ENCODE data around the gene RSPH10B2.
A peak's percentile ranks its signal among the peaks of the same experiment; 100 is the strongest.
"Not testable (repeated sequence)": the region's sequence is repeated elsewhere in the genome, so short reads cannot be mapped to it uniquely, and the experiment has no call there.

RSPH10B2 gene

DNA sequence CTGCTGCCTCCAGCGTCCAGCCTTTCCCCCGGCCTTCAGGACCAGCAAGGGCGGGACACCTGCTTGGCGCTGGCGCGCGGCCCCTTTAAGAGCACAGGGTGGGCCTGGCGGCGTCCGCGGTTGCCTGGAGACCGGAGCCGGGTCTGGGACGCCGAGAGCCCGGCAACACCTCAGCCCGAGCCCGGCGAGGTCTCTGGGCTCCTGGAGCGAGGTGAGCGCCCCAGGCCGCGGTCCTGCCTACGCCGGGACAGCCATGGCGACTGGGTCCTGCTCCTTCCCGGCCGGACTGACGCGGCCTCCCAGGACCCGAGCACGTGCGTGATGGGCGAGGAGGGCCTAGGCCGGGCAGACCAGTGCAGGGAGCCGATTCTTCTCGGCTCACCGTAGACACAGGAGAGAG, at the start of gene RSPH10B2:
Gene RSPH10B2 (plus strand): TSS at position 140 of the 400 bp plus-strand sequence. CDS start 3,575 bp downstream, outside the sequence.
- DNase-seq = not testable (repeated sequence)

DNA sequence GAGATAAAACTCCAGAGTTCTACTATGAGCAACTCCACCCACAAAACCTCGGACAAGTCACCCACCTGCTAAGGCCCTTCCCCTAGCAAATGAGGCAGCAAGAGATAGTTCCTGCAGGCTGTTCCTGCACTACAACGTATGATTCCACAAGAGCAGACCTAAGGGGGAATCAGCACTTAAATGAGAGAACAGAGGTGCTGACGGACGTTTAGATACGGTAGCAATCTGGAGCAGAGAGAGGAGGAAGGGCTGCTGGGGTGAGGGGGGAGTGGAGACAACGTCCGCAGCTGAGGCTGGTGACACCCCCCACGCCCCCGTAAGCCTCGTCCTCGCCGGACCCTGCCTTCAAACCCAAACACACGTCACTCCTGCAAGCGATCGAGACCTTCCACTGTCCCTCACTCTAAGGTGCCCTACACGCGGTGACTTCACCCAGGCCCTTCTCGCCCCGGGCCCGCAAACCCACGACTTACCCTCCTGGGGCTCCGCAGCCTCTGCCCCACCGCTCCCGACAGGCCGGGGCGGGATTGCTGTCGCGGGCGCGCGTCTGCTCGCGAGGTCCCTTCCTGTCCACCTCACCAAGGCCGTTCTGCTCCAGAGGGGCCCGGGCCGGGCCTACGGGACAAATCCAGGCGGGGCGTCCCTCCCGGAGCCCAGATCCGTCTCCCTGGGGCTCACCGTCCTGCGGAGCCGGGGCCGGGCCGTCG, 47.8 kb upstream of the RSPH10B2 start:
- peak in 9 of 56 donors; percentile 4 to 46 (median 18) for DNase-seq

DNA sequence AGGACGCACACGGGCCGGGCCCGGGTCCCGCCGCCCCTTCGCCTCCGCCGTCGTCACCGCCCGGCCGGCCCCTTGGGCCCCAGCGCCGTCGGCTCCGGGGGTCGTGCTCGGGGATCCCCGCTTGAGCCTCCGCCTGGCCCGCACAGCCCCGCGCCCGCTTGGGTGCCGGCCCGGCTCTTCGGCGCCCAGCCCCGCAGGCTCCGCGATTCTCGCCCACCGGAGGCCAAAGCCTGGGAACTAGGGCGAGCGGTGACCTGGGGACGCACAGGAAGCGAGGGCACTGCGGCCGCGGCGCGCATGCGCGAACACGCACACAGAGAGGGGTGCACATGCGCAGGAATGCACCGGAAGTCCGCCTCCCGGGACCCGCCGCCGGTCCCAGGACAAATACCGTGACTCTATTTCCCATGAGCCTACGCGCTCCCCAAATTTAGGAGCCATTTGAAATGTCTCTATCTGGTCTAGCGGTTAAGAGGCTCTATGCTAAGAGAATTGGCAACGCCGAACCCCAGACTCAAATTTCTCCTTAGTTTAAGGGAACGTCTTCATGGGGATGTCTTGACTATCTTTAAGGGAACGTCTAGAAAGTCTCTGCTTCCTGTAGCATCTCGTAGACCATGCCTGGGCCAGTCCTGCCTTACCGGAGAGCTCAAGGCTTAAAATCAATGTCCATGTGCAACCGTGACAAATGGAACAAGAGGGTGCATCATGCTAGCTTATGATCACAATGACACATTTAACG, 47.1 kb upstream of the RSPH10B2 start, which contains the start of gene ZNF12:
Gene ZNF12 (minus strand): TSS at position 282 of the 742 bp plus-strand sequence. CDS start 1,774 bp downstream, outside the sequence.
- peak; percentile 15 to 96 (median 91) for DNase-seq

DNA sequence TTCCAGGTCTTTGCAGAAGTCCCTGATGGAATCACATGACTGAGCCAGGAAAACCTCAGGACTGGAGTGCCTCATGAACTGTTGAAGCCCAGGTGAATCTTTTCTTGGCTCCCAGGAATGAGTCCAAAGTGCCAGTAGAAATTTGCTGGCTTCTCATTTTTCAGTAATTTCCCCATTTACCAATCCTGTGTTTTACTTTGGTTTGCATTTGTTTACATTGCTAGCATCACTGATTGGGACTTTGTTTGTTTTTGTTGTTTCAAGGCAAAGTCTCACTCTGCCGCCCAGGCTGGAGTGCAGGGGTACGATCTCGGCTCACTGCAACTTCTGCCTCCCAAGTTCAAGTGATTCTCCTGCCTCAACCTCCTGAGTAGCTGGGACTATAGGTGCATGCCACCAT, 45.6 kb upstream of the RSPH10B2 start:
- no peak for DNase-seq

DNA sequence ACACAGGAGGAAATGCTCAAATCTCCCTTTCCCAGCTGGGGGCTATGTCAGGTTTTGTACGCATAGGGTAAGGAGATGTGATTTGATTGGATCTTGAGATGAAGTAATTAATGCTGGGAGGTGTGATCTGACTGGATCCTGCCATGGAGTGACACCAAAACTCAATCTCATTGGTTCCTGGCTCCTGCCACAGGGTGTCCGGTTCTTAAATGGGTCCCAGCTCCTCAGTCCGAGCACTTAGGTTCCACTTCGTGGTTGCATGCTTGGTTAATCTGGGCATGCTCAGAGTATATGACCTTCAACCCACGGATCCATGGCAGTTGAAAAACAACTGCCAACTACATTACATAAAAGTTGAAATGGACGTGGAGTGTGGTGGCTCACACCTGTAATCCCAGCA, 44.1 kb upstream of the RSPH10B2 start:
- DNase-seq = no peak

DNA sequence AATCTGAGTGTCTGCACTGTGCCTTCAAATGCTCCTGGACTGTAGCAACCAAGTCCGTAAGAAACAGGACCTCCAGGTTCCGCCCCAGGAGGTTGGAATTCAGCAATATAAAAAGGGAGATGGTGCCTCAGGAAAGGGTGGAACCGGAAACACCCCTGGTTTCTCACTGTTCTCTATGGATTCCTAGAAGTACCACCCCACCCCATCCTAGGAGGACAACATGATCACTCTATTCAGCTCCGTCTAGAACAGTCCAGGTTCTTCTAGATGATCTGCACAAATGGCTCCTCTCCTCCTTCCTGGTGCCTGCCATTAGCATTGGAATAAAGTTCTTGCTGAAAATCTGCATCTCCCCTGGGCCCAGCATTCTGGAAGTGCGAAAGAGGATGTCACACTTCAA, 39.5 kb upstream of the RSPH10B2 start:
- DNase-seq = no peak

DNA sequence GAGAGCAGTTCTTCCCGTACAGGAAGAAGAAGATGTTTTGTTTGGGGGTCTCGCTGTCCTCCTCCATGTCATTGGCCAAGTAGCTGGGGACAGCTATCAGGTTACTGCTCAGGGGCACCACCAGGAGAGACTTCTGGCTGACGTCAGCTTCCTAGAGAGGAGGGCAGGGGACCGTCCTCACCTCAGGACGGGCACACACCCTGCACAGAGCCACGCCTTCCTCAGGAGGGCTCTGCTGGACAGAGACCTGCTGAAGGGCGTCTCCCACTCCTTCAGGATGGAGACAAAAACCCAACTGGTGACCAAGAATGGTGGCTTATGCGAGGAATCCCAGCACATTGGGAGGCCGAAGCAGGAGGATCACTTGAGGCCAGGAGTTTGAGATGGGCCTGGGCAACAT, 38.0 kb upstream of the RSPH10B2 start:
- DNase-seq = not testable (repeated sequence)

DNA sequence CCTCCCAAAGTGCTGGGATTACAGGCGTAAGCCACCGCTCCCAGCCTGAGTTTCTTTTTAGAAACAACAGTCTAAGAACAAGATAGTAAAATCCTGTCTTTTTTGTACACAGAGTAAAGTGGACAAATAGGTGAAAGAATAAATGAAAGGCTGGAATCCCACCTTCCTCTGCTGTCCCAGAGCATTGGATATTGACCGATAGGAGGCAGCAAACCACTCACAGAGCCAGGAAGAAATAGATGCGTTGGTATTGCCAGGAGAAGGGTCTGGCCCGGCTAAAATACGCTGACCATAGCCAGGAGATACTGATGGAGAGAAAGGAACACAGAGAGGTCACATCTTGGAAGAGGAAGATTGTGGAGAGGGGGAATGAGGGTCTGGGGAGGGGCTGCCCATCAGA, 35.8 kb upstream of the RSPH10B2 start:
- DNase-seq = no peak

DNA sequence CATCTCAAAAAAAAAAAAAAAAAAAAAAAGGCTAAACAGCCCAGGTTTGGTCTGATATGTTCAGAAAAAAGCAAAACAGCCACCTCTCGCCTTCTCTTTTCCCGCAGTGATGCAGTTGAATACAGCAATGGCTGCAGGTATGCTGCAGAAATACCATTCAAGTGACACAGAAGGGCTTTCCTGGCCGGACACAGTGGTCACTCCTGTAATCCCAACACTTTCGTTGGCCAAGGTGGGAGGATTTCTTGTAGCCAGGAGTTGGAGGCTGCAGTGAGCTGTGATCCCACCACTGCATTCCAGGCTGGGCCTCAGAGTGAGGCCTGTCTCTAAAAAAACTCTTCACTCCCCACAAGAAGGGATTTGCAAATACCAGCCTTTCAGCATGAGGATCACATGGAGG, 29.6 kb upstream of the RSPH10B2 start:
- not testable (repeated sequence) for DNase-seq

DNA sequence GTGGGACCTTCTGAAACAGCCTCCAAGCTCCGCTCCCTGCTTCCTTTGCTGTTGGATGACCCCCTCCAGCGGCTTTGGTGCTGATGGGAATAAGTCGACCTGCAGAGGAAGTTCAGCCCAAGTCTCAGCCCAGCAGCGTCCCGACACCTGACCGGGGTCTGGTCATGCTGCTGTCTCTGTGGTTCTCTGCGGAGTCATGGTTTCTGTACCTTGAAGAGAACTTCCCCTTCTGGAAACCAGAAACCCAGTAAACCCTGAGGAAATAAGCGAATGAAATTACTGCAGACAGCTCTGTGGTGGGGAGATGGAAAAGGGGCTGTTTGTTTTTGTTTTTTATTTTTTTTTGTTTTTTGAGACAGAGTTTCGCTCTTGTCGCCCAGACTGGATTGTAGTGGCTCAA, 28.9 kb upstream of the RSPH10B2 start:
- DNase-seq = peak in 2 of 56 donors; percentile 2 to 6

DNA sequence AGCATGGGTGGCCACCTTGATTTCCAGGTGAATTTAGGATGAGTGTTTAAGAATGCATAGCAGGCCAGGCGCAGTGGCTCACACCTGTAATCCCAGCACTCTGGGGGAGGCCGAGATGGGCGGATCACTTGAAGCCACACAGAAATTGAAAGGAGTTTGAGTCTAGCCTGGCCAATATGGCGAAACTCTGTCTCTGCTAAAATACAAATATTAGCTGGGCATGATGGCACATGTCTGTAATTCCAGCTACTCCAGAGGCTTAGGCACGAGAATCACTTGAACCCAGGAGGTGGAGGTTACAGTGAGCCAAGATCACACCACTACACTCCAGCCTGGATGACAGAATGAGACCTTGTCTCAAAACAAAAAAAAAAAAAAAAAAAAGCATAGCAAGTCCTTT, 27.6 kb upstream of the RSPH10B2 start:
- not testable (repeated sequence) for DNase-seq

DNA sequence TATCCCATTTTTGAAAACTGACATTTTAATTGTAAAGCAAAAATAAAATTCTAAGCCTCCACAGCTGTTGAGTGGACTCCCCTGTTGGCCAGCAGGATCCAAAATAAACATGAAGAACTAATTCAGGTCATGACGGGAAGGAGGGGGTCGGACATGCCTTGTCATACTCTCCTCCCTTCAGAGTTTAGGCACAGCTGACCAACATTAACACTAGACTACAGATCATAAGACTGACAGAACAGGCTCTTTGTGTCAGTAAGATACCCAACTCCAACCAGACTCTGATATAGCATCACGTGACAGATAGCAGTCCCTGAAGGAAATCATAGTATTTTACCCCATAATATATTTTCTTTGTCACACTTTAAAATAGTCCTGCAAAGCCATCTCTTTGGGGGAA, 26.2 kb upstream of the RSPH10B2 start:
- DNase-seq = no peak

DNA sequence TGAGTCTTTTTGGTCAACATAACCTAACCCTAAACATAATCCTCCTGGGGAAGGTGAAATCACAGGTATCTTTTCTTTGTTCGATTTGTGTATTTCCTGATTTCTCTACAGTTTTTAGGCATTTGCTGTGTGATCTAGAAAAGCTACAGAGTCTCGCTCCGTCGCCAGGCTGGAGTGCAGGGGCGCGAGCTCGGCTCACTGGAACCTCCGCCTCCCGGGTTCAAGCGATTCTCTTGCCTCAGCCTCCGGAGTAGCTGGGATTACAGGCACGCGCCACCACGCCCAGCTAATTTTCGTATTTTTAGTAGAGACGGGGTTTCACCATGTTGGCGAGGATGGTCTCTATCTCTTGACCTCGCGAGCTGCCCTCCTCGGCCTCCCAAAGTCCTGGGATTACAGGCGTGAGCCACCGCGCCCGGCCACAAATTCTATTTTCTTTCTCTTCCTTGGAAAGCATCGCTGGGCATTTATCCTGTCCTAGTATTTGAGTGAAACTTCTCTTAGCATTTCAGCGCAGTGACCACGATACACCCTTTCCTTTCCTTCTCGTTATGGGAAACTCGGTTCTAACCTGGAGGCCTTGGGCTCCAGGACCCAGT, 24.9 kb upstream of the RSPH10B2 start:
- DNase-seq = not testable (repeated sequence)

DNA sequence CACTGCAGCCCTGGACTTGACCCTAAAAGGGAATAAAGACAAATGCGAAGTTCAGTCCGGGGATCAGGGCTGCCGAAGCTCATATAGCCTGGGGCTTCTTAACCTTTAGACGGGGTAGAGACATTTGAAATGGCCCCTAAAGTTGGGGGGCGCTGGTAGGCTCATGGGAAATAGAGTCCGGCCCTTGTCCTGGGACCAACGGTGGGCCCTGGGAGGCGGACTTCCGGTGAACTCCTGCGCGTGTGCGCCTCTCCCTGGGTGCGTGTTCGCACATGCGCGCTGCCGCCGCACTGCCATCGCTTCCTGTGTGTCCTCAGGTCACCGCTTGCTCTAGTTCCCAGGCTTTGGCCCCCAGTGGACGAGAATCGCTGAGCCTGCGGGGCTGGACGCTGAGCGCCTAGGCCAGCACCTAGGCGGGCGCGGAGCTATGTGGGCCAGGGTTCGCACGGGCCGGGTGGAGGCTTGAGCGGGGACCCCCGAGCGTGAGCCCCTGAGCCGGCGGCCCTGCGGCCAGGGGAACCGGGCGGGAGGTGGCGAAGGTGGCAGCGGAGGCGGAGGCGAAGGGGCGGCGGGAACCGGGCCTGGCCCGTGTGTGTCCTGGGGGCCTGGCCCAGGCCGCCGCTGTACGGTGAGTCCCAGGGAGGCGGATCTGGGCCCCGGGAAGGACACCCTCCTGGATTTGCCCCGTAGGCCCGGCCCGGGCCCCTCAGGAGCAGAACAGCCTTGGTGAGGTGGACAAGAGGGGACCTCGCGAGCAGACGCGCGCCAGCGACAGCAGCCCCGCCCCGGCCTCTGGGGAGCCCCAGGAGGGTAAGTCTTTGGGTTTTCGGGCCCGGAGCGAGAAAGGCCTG, 24.2 kb upstream of the RSPH10B2 start:
- DNase-seq = peak; percentile 44 to 97 (median 90)

DNA sequence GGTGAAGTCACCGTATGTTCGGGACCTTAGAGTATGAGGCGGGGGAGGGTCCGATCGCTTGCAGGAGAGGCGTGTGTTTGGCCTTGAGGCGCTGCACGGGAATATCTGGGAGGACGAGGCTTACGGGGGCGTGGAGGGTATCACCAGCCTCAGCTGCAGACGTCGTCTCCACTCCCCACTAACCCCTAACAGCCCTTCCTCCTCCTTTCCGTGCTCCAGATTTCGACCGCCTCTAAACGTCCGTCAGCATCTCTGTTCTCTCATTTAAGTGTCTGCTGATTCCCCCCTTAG, 23.6 kb upstream of the RSPH10B2 start:
- peak in 1 of 56 donors; percentile 30 for DNase-seq

DNA sequence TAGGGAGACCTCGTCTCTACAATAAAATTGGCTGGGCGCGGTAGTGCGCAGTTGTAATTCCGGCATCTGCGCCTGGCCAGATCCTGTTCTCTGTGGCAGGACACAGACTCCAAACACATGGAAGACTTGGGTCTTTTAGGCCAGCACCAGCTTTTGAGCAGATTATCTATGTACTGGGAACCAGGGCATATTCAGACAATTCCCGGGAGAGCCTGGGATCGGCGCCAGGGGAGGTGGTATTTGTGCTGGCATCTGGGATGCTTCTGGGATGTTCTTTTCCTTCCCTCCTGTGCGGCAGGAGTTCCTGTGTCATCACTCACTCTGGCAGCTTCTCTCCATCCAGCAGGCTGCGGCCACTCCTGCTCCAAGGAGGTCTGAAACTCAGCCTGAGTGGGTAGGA, 15.5 kb upstream of the RSPH10B2 start:
- DNase-seq = not testable (repeated sequence)

DNA sequence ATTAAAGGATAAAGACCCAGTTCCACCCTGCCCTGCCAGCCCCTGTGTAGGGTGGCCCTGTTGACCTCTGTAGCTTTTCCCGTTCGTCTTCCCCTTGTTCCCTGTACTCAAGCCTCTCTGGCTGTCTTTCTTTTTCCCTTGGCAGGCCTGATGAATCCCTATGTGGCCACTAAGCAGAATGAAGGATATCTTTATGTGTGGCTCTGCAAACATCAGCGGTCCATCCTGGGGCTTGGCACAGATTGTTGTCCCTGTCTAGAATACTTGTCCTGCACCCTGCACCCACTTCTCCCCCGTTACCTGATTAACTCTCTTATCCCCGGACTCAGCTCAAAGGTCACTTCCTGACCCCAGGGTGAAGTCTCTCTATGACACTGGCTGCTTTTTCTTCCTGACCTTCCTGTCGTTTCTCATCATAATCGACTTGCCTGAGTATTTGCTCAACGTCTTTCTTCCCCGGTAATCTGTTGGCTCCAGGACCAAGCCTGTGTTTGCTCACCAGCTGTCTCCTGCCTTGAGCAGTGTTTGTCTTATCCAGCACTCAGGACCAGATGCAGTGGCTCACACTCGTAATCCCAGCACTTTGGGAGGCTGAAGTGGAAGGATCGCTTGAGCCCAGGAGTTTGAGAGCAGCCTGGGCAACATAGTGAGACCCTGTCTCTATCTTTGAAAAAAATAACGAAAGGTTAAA, 9.3 kb upstream of the RSPH10B2 start:
- not testable (repeated sequence) for DNase-seq

DNA sequence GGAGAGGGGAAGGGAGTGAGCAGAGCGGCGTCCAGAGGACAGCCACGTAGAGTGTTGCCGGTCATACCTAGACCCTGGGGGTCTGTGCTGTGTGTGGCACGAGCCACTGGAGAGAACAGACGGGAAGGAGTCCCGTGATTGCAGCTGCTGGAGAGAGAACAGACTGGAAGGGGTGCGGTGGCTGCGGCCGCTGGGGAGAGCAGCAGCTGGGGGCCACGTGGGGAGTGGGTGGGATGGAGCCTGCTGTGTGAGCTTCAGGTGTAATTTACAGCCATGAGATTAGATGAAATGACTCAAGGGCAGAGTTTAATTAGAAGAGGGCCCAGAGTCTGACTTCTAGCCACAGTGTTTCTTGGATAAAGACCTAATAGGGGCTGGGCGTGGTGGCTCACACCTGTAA, 4.6 kb upstream of the RSPH10B2 start:
- DNase-seq = not testable (repeated sequence)

DNA sequence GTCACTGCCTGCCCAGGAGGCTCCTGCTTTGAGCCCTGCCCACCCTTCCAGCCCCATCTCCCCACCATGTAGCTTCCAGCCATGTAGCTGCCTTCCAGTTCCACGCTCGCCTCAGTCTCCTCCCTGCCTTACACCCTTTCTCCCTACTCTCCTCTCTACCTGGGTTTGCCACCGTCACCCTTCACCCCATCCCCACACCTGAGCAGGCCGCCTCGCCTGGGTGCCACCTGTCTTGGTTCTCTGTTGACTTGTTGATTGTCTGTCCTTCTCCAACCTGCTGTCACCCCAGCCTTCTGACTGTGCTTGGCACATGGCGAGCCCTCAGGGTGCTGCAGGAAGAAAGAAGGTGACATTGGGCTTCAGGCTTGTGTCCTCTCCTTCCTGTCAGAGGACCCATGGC, 3.7 kb upstream of the RSPH10B2 start:
- DNase-seq = not testable (repeated sequence)

DNA sequence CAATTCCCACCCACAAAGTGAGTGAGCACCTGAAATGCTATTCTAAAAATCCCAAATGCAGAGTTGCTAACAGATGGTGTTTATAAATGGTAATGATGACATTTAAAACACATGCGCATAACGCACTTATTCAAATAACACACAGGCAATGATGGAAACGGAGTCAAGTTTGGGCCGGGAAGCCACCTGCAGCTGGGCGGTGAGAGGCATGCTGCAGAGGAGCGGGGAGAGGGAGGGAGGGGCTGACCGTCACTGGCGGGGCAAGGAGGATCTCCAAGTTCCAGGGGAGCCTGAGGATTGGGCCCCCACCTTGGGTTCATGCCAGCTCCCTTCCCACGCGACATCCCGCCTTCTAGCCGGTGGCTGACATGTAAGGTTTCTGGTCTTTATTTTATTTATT, 7.3 kb downstream of the RSPH10B2 start:
- DNase-seq = not testable (repeated sequence)

DNA sequence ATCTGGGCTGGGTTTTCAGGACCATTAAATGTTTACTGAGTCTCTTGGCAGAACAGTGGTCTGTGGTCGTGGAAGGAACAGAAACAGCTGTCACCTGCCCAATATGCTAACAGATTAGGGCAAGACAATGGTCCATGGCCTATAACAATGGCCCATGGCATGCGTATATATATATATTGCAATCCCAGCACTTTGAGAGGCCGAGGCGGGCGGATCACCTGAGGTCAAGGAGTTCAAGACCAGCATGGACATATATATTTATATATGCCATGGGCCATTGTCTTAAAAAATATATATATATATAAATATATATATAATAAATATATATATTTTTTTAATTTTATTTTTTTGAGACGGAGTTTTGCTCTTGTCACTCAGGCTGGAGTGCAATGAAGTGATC, 27.7 kb downstream of the RSPH10B2 start:
- not testable (repeated sequence) for DNase-seq

Measured in nucleus accumbens (tissue), 56 donors.